HG02943 (cell line): ENCODE data around the gene ASTN2.
"Not testable (repeated sequence)": the region's sequence is repeated elsewhere in the genome, so short reads cannot be mapped to it uniquely, and the experiment has no call there.

Experiments
- ATAC-seq: cut with Tn5 transposase; IDR thresholded peaks from one replicate; pipeline ENCODE4 v1.9.1; 2021; ENCODE audit warnings: mild to moderate bottlenecking, low read depth, moderate library complexity; ENCODE audit not compliant: unreplicated experiment

The ASTN2 gene

DNA sequence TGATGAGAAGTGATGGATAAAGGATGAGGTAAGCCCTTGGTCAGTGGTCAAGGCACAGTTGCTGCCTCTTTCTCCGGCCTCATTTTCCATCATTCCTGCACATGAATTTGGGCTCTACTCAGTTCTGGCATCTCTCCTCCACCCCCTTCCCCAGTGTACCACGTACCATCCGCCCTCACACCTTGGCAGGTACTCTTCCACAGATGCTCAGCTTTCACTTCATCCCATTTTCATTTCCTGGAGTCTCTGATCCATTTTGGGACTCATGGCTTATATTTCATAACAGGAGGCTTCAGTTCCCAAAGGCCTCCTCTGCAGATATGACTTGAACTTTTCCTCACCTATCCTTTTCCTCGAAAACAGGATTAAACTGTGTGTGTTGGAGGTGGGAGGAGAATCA lies 326.7 kb downstream of the ASTN2 start:
- ATAC-seq: no peak

DNA sequence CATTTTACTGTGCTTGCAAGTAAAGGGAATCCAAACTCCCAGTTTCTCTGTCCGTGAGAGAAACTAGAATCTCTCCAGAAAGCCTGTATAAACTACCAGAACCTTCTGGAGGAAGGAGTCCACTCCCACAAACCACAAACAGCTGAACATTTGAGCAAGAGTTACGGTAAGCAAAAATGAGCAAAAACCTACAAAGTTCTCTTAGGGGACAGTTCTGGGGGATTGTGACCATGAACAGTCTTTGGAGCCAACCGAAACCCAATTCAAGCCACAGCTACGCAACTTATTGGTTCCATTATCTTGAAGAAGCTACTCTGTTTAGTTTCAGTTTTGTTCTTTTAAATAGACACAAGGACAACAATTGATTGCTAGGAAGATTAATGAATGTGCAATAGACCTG lies 330.6 kb downstream of the ASTN2 start:
- no peak for ATAC-seq

DNA sequence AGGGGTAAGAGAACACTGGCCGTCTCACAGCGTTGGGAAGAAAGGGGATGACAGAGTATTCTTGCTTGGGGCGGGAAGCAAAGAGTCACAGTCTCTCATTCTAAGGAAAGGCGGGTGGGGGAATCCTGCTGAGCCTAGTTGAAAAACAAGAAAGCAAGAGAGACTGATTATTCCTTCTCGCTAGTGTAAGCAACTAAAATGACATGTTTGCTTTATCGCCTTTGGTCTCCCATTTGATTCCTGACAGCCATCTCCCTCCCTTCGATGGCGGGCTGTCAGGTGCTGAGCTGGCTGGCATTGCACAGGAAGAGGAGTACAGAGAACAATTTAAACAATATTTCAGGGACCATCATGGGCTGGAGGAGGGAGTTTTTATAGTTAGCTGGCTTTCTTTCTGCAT lies 331.3 kb downstream of the ASTN2 start:
- no peak for ATAC-seq

DNA sequence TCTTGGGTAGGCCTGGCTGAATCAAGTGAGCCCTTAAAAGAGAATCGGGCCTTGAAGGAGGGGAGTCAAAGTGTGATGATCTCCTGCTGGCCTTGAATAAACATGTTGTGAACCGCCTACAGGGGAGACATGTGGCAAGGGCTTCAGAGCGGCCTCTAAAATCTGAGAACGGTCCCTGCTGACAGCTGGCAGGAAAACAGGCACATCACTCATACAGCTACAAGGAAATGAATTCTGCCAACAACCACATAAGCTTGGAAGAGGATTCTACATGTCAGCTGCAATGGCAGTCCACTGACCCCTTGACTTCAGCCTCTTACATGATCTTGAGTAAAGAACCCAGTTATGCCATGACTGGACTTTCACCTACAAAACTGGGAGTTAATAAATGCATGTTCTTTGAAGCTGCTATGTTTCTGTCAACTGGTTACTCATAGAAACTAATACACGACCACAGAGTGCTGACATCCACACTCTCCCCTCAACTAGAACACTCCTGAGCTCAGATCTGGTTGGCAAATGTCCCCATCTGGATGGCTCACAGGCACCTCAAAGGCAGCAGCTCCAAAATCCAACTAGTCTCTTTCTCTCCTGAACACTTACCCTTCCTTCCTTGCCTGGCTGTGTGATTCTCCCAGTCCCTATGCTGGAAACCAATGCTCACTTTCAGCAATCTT lies 333.1 kb downstream of the ASTN2 start:
- ATAC-seq: no peak

DNA sequence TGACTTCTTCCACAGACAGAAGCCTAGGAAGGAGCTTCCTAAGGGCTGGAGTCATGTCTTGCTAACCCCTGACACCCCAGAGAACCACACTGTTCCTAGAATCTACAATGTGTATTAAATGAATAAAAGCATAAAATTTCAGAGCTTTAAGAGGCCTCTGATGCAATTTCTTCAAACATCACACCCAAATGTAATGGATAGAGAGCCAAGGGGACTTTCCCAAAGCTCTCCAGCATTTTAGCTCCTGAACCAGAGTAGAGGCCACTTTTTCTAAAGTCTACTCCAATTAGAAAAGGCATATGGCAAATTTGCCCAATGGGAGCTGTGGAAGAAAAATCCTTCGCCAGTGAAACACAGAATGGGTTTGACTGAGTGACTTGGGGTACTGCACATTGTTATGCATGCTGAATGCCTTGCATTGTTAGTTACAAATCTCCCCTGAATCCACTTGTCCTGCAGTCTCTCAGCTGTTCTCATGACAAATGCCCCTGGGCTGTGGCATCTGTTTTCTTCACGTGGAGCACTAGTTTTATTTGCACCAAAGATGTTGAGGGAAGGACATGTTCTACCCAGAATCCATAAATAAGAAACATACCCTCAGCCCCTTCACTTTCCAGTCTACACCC lies 334.0 kb downstream of the ASTN2 start:
- ATAC-seq: no peak

DNA sequence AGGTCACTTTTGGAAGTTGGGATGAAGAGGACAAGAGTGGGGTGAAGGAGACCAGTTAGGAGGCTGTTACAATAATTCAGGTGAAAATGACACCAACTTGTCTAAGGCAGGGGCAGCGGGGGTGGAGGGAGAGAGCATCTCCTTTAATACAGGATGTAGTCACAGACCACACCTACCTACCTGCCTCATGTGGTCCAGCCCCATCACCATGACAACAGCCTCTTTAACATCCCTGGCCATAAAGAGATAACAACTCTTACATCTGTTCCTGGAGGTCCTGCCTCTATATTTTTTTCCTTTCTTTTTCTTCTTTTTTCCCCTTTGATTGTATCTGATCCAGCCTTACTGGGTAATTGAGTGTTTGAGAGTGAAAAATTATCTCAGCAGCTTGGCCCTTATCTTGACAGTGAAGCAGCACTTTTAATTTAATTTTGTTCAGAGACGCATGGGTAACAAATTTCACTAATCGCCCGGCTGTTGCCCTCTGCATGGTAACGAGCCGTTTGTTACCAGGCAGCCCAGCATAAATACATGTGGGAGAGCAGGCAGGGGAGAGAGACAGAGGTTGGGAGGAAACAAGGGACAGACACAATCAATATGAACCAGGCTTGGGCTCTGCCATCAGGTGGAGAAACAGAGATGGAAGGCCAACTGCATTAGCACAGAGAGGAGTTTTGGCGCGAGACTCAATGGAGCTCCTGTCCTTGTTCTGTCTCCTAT lies 338.1 kb downstream of the ASTN2 start:
- no peak for ATAC-seq

DNA sequence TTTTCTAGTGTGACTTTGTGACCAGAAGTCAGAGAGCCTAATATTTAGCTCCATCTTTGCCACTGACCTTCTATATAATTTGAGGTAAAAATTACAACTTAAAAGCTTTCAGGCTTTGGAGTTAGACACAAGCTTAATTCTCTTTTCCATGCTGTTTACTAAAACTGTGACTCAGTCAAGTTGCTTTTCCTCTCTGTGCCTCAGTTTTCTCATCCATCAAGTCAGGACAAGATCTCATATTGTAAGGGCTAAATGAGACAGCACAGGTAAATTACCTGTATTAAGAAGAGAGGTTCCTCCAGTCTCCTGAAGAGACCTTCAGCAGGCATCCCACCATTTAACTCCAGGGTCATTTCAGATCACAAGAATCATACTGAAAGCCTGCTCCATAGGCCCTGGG lies 339.2 kb downstream of the ASTN2 start:
- ATAC-seq: no peak

DNA sequence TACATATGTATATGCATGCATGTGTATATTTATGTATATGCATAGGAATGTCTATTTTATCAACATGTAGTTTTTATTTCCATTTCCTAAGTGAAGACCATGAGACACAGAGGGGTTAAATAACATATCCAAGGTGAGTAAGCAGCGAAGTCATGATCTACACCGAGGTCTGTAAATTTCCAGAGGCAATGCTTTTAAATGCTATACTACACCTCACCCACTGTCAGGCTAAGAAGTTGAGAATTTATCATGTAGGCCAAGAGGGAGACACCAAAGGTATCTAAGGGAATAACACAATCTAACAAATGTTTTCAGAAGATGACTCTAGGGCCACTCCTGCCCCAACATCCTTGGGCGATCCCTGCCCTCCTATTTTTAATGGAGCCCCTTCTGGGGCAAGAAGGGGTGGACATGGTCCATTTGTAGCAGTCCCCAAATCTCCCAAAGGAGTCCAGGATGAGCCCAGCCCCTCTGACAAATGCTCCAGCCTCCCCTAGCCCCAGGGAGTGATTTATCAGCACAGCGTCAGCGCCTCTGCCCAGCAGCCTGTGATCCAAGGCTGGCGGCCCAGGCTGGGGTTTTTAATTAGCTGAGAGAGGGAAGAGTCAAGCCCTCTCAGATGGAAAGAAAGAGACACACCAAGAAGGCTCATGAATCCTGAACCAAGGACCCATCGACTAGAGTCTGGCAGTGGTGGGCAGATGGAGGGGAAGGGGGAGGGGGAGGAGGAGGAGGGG lies 339.9 kb downstream of the ASTN2 start:
- no peak for ATAC-seq

DNA sequence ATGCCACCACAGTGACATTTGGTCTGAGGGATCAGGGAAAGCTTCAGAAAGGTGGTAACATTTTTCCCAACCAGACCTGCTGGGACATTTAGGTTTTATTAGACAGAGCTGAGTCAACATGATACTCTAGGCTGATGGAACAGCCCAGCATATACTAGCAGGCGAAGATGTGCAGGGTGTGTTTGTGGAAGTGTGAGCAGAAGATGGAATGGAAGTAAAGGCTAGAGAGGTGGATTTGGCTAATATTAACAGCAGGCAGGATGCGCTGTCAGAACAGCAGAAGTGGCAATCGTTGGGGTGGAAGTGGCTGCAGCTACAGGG lies 340.6 kb downstream of the ASTN2 start:
- no peak for ATAC-seq

DNA sequence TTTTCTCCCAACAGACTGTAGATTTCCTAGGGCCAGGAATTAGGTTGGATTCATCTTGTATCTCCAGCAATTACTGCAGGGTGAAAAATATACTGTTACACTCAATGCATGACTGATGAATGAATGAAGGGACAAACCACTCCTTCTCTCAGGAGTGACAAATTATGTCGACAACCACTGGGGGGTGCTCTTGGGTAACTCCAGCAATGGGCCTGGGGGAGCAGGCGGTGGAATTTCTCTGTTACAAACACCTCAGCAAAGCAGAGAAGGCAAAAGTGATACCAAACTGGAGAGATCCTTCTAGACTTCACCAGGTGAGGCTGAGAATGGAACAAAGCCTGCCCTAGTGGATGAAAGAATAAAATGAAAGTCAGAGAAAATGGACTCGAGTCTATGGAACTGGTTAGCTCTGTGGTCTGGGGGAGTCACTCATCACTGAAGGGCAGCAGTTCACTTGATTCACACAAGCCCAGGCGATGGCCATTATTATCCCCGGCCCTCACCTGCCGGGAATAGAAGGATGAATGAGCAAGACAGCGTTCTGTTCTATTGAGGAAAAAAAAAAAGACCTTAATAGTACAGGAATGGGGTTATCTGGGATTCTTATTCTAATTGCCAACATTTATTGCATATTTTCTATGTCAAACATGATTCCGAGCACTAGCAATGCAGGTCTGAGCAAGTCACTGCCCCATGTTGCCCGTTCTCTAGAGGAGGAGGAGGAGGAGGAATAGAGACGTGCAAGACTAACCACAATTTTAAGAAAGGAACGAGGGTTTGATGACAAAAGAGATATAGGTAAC lies 341.1 kb downstream of the ASTN2 start:
- no peak for ATAC-seq

DNA sequence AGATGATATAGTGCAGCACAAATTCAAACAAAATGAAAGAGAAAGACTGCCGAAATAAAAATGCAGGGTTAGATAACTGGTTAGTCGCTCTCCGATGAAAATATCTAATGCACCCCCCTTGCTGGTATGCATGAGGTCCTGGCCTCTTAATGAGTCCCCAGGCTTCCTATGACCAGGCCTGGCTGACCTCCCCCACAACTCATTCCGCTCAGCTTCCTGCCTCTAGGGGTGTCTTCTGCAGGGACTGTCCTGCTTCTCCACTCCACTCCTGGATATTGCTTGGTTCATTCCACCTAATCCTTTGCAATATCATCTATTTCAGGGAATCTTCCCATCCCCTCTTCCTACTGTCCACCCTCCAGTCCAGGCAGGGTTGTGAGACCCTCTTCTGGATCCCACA lies 341.8 kb downstream of the ASTN2 start:
- no peak for ATAC-seq

DNA sequence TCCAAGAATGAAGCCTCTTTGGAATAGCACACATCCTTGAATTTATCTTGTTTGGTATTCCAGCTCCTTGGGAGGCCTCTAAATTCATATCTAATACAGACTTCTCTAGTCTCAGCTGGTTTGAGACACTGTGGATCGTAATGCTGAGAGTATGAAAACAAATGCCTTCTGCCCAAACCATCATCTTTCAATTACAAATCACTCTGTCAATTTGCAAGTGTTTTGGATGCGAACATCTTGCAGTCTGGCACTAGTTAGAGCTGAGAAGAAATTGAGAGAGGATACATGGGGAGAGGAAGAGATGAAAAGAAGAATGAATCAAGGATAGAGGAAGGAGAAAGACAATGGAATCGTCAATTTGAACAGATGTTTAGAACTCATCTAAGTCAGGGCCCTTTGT lies 342.6 kb downstream of the ASTN2 start:
- ATAC-seq: no peak

DNA sequence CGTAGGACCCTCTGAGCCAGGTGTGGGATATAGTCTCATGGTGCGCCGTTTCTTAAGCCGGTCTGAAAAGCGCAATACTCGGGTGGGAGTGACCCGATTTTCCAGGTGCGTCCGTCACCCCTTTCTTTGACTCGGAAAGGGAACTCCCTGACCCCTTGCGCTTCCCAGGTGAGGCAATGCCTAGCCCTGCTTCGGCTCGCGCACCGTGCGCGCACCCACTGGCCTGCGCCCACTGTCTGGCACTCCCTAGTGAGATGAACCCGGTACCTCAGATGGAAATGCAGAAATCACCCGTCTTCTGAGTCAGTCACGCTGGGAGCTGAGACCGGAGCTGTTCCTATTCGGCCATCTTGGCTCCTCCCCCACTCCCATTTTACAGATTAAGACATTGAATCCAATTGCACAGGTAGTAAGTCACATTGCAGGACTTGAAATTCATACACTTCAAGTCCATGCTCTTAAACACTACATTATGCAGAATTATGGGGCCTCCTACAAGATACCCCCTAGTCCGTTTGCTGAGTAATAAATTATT lies 343.1 kb downstream of the ASTN2 start:
- ATAC-seq: not testable (repeated sequence)

DNA sequence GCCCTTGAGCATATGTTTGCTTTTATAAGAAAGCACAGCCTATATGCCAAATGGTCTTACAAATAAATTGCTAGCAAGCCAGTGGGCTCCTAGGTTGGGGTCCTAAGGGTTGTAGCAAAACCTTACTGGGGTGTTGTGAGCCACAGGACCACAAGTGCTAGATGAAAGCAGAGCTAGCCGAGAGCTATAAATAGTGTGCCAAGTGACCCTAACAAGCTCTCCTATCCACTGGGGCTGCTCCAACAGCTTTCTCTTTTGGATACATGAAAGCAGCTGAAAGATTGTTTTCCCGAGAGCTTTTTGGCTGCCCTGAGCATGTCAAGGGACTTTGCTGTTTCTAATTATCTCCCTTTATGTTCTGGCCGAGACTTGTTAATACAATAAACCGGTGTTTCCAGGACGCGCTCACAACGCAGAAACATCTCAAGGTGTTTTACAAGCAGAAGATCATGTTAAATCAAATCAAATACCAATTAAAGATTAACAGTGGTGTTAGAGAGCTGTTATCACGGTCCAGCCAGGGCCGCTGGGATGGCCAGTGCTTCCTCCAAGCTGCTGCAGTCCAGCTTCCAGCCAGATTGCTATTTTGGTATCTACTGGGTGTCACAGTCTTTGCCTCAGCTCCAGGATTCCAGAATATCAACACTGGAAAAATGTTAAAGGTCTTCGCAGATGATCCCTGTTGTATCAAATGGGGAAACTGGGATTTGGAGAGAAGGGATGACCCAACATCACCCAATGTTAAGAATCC lies 351.0 kb downstream of the ASTN2 start:
- no peak for ATAC-seq

DNA sequence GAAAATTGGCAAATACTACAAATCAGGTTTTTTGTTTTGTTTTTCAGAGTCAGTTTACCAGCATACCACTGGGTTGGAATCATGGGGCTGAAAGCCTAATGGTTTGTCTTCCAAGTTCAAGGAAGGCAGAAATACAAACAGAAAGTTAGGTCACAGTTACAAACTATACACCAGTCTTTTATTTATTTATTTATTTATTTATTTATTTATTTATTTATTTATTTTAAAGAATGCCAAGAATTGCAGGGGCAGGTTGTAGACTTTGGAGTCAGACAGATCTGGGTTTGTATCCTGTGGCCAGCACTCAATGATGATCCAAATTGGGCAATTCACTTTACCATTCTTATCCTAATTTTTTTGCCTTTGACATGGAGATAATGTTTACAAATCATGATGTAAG lies 353.9 kb downstream of the ASTN2 start:
- no peak for ATAC-seq

DNA sequence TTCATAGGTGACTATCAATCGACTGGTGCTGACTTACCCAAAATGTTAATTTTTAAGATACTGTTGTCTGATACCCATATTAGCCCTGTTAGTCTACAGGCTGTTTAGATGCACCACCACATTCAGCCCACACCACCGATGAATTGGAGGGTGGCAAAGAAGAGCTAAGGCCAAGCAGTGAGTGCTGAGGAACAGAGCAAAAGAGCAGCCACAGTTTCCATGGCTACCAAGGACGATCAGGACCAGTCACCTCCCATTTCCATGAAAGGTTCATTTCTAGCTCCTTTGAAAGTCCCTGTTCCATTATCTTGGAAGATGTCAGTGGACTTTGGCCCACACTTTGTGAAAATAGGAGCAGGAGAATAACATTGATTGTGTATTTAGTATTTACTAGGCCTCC lies 364.9 kb downstream of the ASTN2 start:
- no peak for ATAC-seq

DNA sequence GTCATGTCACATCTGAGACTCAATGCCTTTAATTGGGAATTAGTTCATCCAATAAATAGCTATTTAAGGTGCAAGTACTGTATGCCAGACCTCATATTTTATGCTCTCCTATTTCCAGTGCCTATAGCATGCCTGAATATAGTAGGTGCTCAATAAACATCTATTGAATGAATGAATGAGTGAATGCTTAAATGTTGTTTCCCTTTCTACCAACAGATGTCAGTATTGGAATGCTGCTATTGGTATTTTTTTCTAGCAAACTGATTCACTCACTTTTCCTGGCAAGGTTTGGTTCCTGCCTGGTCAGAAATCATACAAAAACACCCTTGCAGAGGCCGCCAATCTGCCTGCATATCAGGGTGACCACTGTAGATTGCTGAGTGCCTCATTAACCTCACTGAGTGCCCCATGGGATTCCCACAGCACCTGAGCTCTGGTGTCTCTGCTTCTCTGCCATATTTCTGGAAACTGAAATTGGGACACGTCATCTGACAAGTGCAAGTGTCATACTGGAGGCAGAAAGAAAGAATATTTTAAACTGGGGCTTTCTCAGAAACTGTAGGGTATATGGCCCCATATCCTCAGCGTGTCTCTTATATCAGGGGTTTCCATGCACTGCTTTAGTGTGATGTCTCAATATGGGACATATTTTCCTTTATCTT lies 368.1 kb downstream of the ASTN2 start:
- no peak for ATAC-seq

DNA sequence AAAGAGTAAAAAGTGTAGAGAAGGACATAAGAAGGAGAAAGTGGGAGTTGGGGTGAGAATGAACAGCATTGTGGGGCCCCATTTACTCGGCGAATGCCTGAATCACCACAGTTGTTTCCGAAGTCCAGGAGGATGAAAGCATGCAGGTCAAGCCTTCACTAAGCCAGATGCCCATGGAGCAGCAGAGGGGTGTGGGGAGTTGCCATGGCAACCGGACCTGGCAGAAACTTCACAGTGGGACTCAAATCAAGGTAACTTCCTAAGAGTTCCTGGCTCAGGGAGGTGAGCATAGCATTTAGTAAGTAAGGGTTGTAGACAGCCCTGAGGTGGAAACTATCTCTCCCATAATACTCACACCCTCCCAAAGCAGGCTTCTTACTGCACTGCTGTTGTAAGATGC lies 370.6 kb downstream of the ASTN2 start:
- ATAC-seq: no peak

DNA sequence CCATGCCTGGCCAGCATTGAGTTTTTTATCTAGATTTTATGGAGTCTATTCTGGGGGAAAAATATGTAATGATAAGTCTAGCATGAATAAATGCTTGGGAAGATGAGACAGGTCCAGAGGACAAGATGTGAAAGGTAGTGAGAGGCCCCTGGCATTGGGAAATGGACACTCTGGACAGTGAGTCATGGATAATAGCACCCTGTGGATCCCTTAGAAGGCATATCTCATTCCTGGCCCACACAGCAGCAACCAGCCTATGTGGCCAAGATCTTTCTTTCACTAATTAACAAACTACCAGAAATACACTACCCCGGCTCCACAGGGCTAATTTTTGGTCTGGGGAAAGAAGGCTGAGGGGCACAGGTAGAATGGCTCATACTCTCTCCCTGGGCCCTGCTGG lies 371.7 kb downstream of the ASTN2 start:
- ATAC-seq: no peak
